Measurements from ENCODE around the gene DCN. TPM values are rescaled to one million over a fixed set of nuclear protein-coding genes. Genes with fewer than 3 reads are reported as not detected.

Gene DCN
- total and polyA plus RNA-seq, 5 experiments from 2014 or later = not detected

DNA sequence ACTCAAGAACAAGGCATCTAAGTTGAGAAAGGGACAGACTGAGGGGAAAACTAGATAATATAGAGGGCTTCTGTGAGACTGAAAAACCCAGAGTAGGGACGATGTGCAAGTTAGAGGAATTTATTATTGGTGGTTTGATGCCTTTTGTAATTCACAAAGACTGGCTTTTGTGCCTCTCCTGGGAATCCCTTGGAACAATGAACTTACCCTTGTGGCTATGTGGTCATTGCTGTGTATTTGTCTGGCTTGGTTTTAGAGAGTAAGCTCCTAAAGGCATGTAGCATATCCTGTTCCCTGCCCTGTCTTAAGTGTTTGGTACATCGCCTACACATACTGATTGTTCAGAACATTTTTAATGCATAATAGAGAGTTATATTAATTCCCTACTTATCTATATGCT, 26.6 kb downstream of the DCN start:
- Mint-ChIP-seq H3K27ac (no peak overlapping the region), H3K36me3 (no peaks in the 10 kb centered on the region), H3K4me3 (no peak overlapping the region), H3K9me3 (no peaks in the 10 kb centered on the region), H3K27me3 (peaks cover 0 to 9% (median 2%) of the 10 kb centered on the region in 5 donors), H3K4me1 (no peaks in the 10 kb centered on the region)
- DNase-seq = peak in 1 of 10 donors; percentile 34
- POLR2A ChIA-PET = no interaction called here
- no peak for ATAC-seq

DNA sequence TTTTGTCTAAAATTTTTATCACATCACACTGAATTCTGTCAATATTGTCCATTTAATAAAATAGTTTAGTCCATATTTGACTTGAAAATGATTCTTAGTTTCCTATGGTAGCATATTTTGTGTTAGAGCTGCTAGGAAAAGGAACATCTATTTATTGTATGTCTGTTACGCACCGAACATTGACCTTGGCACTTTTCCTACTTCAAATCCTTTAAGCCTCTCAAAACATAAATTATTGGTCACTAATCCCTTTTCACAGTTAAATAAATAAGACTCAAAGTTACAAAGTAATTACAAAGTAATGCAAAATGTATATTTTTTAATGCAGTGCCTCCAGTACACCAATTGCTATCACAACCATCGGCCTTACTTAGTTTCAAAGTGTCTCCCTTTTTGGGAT, 28.5 kb downstream of the DCN start:
- peaks cover 0 to 9% (median 3%) of the 10 kb centered on the region in 5 donors for H3K27me3 Mint-ChIP-seq
- ATAC-seq (no peak), DNase-seq (no peak)
- POLR2A ChIA-PET = no interaction called here
- H3K4me1 Mint-ChIP-seq = no peaks in the 10 kb centered on the region
- no peaks in the 10 kb centered on the region for H3K36me3 Mint-ChIP-seq
- no peak overlapping the region for H3K4me3 Mint-ChIP-seq
- H3K27ac Mint-ChIP-seq = no peak overlapping the region
- no peaks in the 10 kb centered on the region for H3K9me3 Mint-ChIP-seq

DNA sequence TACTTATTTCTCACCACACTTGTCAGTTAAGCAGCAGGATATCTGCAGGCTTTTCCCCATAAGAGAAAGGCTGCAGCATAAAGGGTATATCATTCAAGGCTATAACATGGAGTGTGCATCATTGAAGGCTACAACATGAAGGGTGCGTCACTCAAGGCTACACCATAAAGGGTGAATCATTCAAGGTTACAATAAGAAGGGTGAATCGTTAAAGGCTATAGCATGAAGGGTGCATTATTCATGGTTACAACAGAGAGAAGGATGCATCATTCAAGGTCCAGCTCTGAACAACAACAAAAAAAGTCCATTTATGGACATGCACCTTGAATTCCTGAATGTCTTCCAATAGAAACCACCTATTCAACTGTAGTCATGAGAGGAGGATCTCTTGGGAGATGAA, 38.6 kb downstream of the DCN start:
- POLR2A ChIA-PET = no interaction called here
- peaks cover 1 to 13% (median 11%) of the 10 kb centered on the region in 5 donors for H3K27me3 Mint-ChIP-seq
- no peaks in the 10 kb centered on the region for H3K36me3 Mint-ChIP-seq
- ATAC-seq = no peak
- no peak for DNase-seq
- peaks cover 0 to 2% (median 0%) of the 10 kb centered on the region in 9 donors for H3K9me3 Mint-ChIP-seq
- no peak overlapping the region for H3K4me3 Mint-ChIP-seq
- no peaks in the 10 kb centered on the region for H3K4me1 Mint-ChIP-seq
- H3K27ac Mint-ChIP-seq = no peak overlapping the region

DNA sequence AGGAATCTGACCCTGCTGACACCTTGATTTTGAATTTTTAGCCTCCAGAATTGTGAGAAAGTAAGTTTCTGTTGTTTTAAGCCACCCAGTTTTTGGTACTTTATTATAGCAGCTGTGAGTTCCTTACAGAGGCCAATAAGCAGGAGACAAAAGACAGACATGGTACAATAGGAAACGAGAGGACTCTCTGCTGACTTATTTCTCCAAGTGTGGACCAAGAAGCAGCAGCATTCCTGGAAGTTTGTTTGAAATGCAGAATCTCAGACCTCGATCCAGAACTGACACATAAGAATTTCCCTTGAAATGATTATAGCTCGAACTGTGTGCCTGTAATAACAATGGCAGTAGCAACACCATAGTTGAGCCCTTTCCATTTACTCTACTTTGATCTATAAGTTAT, 39.4 kb downstream of the DCN start:
- POLR2A ChIA-PET = no interaction called here
- H3K9me3 Mint-ChIP-seq = peaks cover 0 to 2% (median 0%) of the 10 kb centered on the region in 9 donors

DNA sequence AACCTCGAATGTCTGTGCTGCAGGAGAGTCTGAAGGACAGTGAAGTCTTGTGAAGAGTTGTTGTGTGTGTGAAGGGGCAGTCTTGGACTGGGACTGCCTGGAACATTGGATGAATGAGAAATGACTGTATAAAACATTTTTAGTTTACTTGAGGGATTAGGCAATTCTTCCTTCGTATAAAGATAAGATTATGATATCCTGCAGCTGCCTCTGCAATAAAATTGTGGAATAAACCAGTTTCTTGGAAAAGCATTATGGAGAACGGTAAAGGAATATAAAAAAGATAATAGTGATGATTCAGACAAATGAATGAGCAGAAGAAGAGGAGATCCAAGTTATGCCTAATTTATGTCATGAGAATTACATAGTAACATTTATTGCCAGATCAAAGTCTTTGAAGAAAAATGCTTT, 40.4 kb downstream of the DCN start:
- Mint-ChIP-seq H3K4me3 (no peak overlapping the region), H3K9me3 (peaks cover 0 to 4% (median 0%) of the 10 kb centered on the region in 9 donors), H3K27ac (no peak overlapping the region), H3K4me1 (no peaks in the 10 kb centered on the region), H3K36me3 (no peaks in the 10 kb centered on the region), H3K27me3 (peaks cover 1 to 16% (median 13%) of the 10 kb centered on the region in 5 donors)
- ATAC-seq (no peak), DNase-seq (no peak)
- POLR2A ChIA-PET = no interaction called here

More for the DNA sequence above, 39.4 kb downstream of the DCN start:
- ATAC-seq (no peak), DNase-seq (no peak)
- Mint-ChIP-seq H3K4me3 (no peak overlapping the region), H3K27me3 (peaks cover 1 to 13% (median 11%) of the 10 kb centered on the region in 5 donors), H3K36me3 (no peaks in the 10 kb centered on the region), H3K27ac (no peak overlapping the region), H3K4me1 (no peaks in the 10 kb centered on the region)

GRCh38 chr12:91140026-91140931, 42.3 kb downstream of the DCN start:
- no peak overlapping the region for H3K4me3 Mint-ChIP-seq
- H3K36me3 Mint-ChIP-seq = no peaks in the 10 kb centered on the region
- no peak overlapping the region for H3K27ac Mint-ChIP-seq
- H3K9me3 Mint-ChIP-seq = peaks cover 0 to 6% (median 0%) of the 10 kb centered on the region in 9 donors
- DNase-seq (no peak), ATAC-seq (no peak)
- H3K27me3 Mint-ChIP-seq = peaks cover 1 to 15% (median 13%) of the 10 kb centered on the region in 5 donors
- no peaks in the 10 kb centered on the region for H3K4me1 Mint-ChIP-seq
- POLR2A ChIA-PET = no interaction called here

DNA sequence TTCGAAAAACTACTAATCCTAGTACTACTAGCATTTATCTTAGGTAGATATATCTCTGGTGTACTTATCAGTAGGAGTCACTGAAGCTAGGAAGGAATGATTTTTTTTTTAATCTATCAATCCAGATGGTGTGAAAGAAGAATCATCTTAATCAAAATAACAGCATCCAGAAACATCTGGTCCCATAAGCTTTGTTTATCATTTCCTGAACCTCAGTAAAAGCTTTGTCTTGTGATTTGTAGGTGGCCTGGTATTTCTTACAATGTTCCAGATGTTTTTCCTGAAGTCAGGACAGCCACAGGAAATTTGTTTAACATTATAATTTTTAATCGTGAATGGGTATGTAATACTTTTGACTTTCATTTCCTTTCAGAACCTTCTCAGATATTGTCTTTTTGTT, 43.3 kb downstream of the DCN start:
- ATAC-seq = no peak
- Mint-ChIP-seq H3K27ac (no peak overlapping the region), H3K4me1 (no peaks in the 10 kb centered on the region), H3K4me3 (no peak overlapping the region), H3K9me3 (peaks cover 0 to 8% (median 0%) of the 10 kb centered on the region in 9 donors), H3K36me3 (no peaks in the 10 kb centered on the region), H3K27me3 (peaks cover 1 to 17% (median 13%) of the 10 kb centered on the region in 5 donors)
- POLR2A ChIA-PET = no interaction called here
- DNase-seq = no peak

GRCh38 chr12:91138337-91138920, 44.2 kb downstream of the DCN start:
- POLR2A ChIA-PET = no interaction called here
- H3K9me3 Mint-ChIP-seq = peaks cover 0 to 8% (median 0%) of the 10 kb centered on the region in 9 donors

DNA sequence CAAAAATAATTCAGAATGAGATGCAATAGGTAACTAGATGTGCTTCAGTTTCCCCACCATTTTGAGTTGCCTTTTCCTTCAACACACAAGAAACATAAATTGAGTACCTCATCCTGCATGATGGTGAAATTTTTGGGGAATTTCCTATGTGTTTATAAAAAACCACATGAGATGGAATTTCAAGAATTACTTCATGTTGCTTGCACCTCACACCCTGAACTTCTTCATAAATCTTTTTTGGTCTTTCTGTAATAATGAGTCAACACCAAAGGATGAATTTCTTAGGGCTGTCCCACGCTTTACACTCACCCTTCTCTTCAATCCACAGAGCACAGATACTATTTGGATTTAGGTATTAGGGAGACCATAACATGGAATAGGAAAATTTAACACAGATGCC, 48.7 kb downstream of the DCN start:
- Mint-ChIP-seq H3K27me3 (peaks cover 0 to 15% (median 4%) of the 10 kb centered on the region in 5 donors), H3K27ac (no peak overlapping the region), H3K36me3 (no peaks in the 10 kb centered on the region), H3K4me3 (no peak overlapping the region), H3K4me1 (no peaks in the 10 kb centered on the region), H3K9me3 (peaks cover 0 to 8% (median 0%) of the 10 kb centered on the region in 9 donors)
- DNase-seq = no peak
- POLR2A ChIA-PET = no interaction called here
- ATAC-seq = no peak

More at GRCh38 chr12:91138337-91138920, 44.2 kb downstream of the DCN start:
- H3K4me1 Mint-ChIP-seq = no peaks in the 10 kb centered on the region
- DNase-seq = no peak
- peaks cover 1 to 17% (median 13%) of the 10 kb centered on the region in 5 donors for H3K27me3 Mint-ChIP-seq
- no peak for ATAC-seq
- no peaks in the 10 kb centered on the region for H3K36me3 Mint-ChIP-seq
- H3K4me3 Mint-ChIP-seq = no peak overlapping the region
- no peak overlapping the region for H3K27ac Mint-ChIP-seq

DNA sequence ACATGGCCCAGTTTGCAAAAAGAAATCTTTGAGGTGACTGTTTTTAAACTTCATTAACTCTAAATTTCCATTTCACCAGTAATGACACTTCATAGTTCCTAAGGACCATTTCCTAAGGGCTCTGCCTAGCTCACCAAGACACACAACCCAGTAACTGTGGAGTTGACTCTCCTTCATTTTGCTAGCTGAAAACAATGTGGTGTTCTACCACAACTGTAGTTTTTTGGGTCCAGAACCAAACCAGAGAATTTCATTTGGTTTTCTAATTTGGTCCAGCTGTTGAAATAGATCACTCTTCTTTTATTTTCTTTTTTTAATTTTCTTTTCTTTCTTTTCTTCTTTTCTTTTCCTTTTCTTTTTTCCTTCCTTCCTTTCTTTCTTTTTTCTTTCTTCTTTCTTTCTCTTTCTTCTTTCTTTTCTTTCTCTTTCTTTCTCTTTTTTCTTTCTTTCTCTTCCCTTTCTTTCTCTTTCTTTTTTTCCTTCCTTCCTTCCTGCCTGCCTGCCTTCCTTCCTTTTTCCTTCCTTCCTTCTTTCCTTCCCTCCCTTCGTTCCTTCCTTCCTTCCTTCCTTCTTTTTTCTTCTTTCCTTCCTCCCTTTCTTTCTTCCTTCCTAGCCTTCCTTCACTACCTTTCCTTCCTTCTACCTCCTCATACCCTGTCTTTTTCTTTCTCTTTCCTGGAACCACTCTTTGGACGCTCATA, 52.8 kb downstream of the DCN start:
- no peak for DNase-seq
- H3K4me3 Mint-ChIP-seq = no peak overlapping the region
- H3K4me1 Mint-ChIP-seq = no peaks in the 10 kb centered on the region
- POLR2A ChIA-PET = no interaction called here
- no peak overlapping the region for H3K27ac Mint-ChIP-seq
- H3K27me3 Mint-ChIP-seq = peaks cover 0 to 8% (median 3%) of the 10 kb centered on the region in 5 donors
- H3K9me3 Mint-ChIP-seq = peaks cover 0 to 5% (median 0%) of the 10 kb centered on the region in 9 donors
- H3K36me3 Mint-ChIP-seq = no peaks in the 10 kb centered on the region
- no peak for ATAC-seq

DNA sequence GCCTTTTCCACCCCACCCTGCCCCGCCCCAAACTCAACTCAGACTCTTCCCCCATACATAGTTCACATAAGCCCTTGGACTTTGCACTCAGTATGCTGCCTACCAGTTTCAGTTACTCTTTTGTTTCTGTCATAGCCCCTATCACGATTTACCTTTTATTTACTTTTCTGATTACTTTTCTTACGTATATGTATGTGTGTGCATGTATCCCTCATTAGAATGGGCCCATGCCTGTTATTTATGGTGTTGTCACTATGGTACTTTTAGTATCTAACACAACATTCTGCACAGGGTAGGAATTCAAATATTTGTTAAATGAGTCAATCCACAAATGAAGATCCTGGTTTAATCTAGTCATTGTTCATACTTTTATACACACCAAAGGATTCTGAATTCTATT, 54.9 kb downstream of the DCN start:
- peaks cover 0 to 8% (median 3%) of the 10 kb centered on the region in 5 donors for H3K27me3 Mint-ChIP-seq
- POLR2A ChIA-PET = no interaction called here
- H3K4me3 Mint-ChIP-seq = no peak overlapping the region
- peaks cover 0 to 5% (median 0%) of the 10 kb centered on the region in 9 donors for H3K9me3 Mint-ChIP-seq
- DNase-seq (no peak), ATAC-seq (no peak)
- no peak overlapping the region for H3K27ac Mint-ChIP-seq
- H3K4me1 Mint-ChIP-seq = no peaks in the 10 kb centered on the region
- no peaks in the 10 kb centered on the region for H3K36me3 Mint-ChIP-seq

- ATAC-seq (no peak), DNase-seq (no peak)
- Mint-ChIP-seq H3K4me3 (no peak overlapping the region), H3K27me3 (peaks cover 0 to 8% (median 3%) of the 10 kb centered on the region in 5 donors), H3K36me3 (no peaks in the 10 kb centered on the region), H3K27ac (no peak overlapping the region), H3K9me3 (peaks cover 0 to 5% (median 0%) of the 10 kb centered on the region in 9 donors), H3K4me1 (no peaks in the 10 kb centered on the region)
- POLR2A ChIA-PET = no interaction called here
Observed at GRCh38 chr12:91127306-91127705, 55.3 kb downstream of the DCN start.

GRCh38 chr12:91126516-91126915, 56.1 kb downstream of the DCN start:
- H3K27ac Mint-ChIP-seq = no peak overlapping the region
- H3K9me3 Mint-ChIP-seq = peaks cover 0 to 5% (median 0%) of the 10 kb centered on the region in 9 donors
- no peaks in the 10 kb centered on the region for H3K36me3 Mint-ChIP-seq
- no peaks in the 10 kb centered on the region for H3K4me1 Mint-ChIP-seq
- ATAC-seq = no peak
- no peak for DNase-seq
- peaks cover 0 to 8% (median 3%) of the 10 kb centered on the region in 5 donors for H3K27me3 Mint-ChIP-seq
- POLR2A ChIA-PET = no interaction called here
- H3K4me3 Mint-ChIP-seq = no peak overlapping the region
